Measurements from ENCODE around the gene LIFR. TPM values are rescaled to one million over a fixed set of nuclear protein-coding genes. Genes with fewer than 3 reads are reported as not detected.

LIFR gene
- total RNA-seq, 1 experiment from 2014 or later, result 7.8 TPM

DNA sequence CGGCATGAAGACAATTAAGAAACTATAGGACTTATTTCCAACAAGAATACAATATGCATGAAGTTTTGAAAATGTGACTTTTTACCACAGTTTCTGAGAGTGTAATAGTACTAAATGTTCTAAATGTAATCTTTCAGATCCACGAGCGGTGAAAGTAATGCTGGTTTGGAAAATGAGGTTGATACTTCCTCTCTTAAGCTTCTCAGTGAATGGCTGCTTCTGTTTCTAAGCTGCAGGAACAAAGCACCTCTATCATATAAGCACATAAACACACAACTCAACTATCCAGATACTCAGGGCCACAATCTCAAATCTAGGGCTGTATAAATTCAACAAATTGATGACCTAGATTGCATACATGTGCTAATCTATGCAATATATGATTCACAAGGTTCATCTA lies 78.3 kb downstream of the LIFR start:
- Histone ChIP-seq H4K20me1 (ENCODE audit: control insufficient read depth, insufficient read depth, insufficient read length) (no peaks in the 10 kb centered on the region), H3K79me1 (ENCODE audit: insufficient read depth, low read depth, low read length, poor library complexity, severe bottlenecking) (no peaks in the 10 kb centered on the region), H2BK5ac (ENCODE audit: insufficient read length, low read length) (no peak overlapping the region), H2AK5ac (ENCODE audit: insufficient read length, low read length) (no peak overlapping the region), H2AFZ (ENCODE audit: low read length) (no peak overlapping the region), H3K18ac (ENCODE audit: insufficient read length, low read depth, low read length) (no peak overlapping the region), H3K9ac (ENCODE audit: extremely low read depth, insufficient read length, low read length) (no peak overlapping the region), H3K14ac (ENCODE audit: insufficient read depth, low read length) (no peak overlapping the region), H3K23ac (ENCODE audit: insufficient read length, low read depth, low read length) (no peak overlapping the region), H2BK15ac (ENCODE audit: low read depth, low read length) (no peak overlapping the region), H2BK12ac (ENCODE audit: insufficient read length, low read depth, low read length) (no peak overlapping the region), H3K23me2 (ENCODE audit: insufficient read length, low read depth, low read length, poor library complexity, severe bottlenecking) (no peaks in the 10 kb centered on the region), H4K91ac (ENCODE audit: insufficient read length, low read depth, low read length) (no peak overlapping the region), H3T11ph (ENCODE audit: low read length) (no peak overlapping the region), H2BK120ac (ENCODE audit: low read depth, low read length, poor library complexity, severe bottlenecking) (no peak overlapping the region), H3K9me3 (ENCODE audit: control insufficient read depth, low read depth, low read length) (no peaks in the 10 kb centered on the region), H2BK20ac (ENCODE audit: low read depth, low read length, poor library complexity, severe bottlenecking) (no peak overlapping the region), H4K5ac (ENCODE audit: insufficient read length, low read depth, low read length) (no peak overlapping the region), H3K79me2 (ENCODE audit: insufficient read depth, low read length) (no peaks in the 10 kb centered on the region), H3K4ac (ENCODE audit: low read depth, low read length) (no peak overlapping the region), H3K56ac (ENCODE audit: insufficient read length, low read depth, low read length) (no peak overlapping the region), H3K4me1 (ENCODE audit: insufficient read depth, low read length) (no peaks in the 10 kb centered on the region), H3K4me2 (ENCODE audit: insufficient read depth, insufficient read length, low read length) (no peak overlapping the region), H3K27me3 (ENCODE audit: insufficient read depth, low read length) (no peaks in the 10 kb centered on the region), H3K27ac (ENCODE audit: insufficient read length, low read depth, low read length) (no peak overlapping the region), H4K8ac (replicated peaks; ENCODE audit: insufficient read length, low read depth, low read length) (no peak overlapping the region)
- H3K27me3 Mint-ChIP-seq (ENCODE audit: low read depth), result no peaks in the 10 kb centered on the region
- H3K36me3 Mint-ChIP-seq (ENCODE audit: insufficient read depth in 1 of 3, low read depth in 3 of 3), result no peaks in the 10 kb centered on the region; a peak in 1 of 7 replicates
- DNase-seq, result no peak
- no peak overlapping the region for H3K4me3 Mint-ChIP-seq
- peaks cover under 1 to 5% of the 10 kb centered on the region in 2 experiments; a peak in 3 of 4 replicates for H3K4me1 Mint-ChIP-seq
- no peak overlapping the region for H3K27ac Mint-ChIP-seq
- H3K9me3 Mint-ChIP-seq, result no peaks in the 10 kb centered on the region
- TF ChIP-seq, protein P1, sequence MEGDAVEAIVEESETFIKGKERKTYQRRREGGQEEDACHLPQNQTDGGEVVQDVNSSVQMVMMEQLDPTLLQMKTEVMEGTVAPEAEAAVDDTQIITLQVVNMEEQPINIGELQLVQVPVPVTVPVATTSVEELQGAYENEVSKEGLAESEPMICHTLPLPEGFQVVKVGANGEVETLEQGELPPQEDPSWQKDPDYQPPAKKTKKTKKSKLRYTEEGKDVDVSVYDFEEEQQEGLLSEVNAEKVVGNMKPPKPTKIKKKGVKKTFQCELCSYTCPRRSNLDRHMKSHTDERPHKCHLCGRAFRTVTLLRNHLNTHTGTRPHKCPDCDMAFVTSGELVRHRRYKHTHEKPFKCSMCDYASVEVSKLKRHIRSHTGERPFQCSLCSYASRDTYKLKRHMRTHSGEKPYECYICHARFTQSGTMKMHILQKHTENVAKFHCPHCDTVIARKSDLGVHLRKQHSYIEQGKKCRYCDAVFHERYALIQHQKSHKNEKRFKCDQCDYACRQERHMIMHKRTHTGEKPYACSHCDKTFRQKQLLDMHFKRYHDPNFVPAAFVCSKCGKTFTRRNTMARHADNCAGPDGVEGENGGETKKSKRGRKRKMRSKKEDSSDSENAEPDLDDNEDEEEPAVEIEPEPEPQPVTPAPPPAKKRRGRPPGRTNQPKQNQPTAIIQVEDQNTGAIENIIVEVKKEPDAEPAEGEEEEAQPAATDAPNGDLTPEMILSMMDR (conservative IDR thresholded peaks at IDR 0.05), result no peak
- no CpG with 5 or more reads among the region's 3 CpGs for WGBS (ENCODE audit: extremely low coverage, insufficient read length, low lambda C conversion rate)

Data from H9 (cell line).